Occipital lobe (tissue), 2 donors: Measurements from ENCODE around the gene ABCA4. TPM values are rescaled to one million over a fixed set of nuclear protein-coding genes. Genes with fewer than 3 reads are reported as not detected.

Source experiments
- DNase-seq: peaks from one replicate; lab custom pipeline; 2025; lab: John Stamatoyannopoulos, UW
- total RNA-seq: library from RNA; depleted of rRNA; stranded (reverse); fragments of >200 nt; gene quantifications from one replicate; pipeline ENCODE4 v1.2.3, GENCODE V29; 2014

ABCA4 gene
- total RNA-seq, 1 donor from 2014 or later = 0.94 TPM

- no peak for DNase-seq
Measured at GRCh38 chr1:94104776-94105580, 16.0 kb downstream of the ABCA4 start.

GRCh38 chr1:94104127-94104684 lies 16.7 kb downstream of the ABCA4 start:
- DNase-seq = no peak

- no peak for DNase-seq
Measured at GRCh38 chr1:94103608-94104007, 17.3 kb downstream of the ABCA4 start.

GRCh38 chr1:94101613-94102525 lies 19.1 kb downstream of the ABCA4 start:
- DNase-seq = no peak

- DNase-seq = no peak
Measured at GRCh38 chr1:94100785-94101612, 19.9 kb downstream of the ABCA4 start.

- no peak for DNase-seq
Measured at GRCh38 chr1:94100129-94100784, 20.7 kb downstream of the ABCA4 start.

GRCh38 chr1:94099303-94099702 lies 21.6 kb downstream of the ABCA4 start:
- DNase-seq = no peak

- no peak for DNase-seq
Measured at GRCh38 chr1:94098585-94099111, 22.3 kb downstream of the ABCA4 start.

- no peak for DNase-seq
Measured at GRCh38 chr1:94096797-94097549, 24.0 kb downstream of the ABCA4 start.

- DNase-seq = no peak
Measured at GRCh38 chr1:94095744-94096469, 25.0 kb downstream of the ABCA4 start.

GRCh38 chr1:94095112-94095637 lies 25.8 kb downstream of the ABCA4 start:
- peak; percentile 32 for DNase-seq

GRCh38 chr1:94094469-94095111 lies 26.4 kb downstream of the ABCA4 start:
- no peak for DNase-seq

GRCh38 chr1:94093996-94094395 lies 27.0 kb downstream of the ABCA4 start:
- peak; percentile 23 for DNase-seq

GRCh38 chr1:94093396-94093795 lies 27.6 kb downstream of the ABCA4 start:
- no peak for DNase-seq

GRCh38 chr1:94092210-94092613 lies 28.7 kb downstream of the ABCA4 start:
- no peak for DNase-seq

GRCh38 chr1:94090761-94091160 lies 30.2 kb downstream of the ABCA4 start:
- no peak for DNase-seq

GRCh38 chr1:94087193-94087592 lies 33.8 kb downstream of the ABCA4 start:
- DNase-seq = no peak

GRCh38 chr1:94084547-94084946 lies 36.4 kb downstream of the ABCA4 start:
- no peak for DNase-seq
